K562 (cell line): Measurements from ENCODE around the gene CYSRT1. TPM values are rescaled to one million over a fixed set of nuclear protein-coding genes. Genes with fewer than 3 reads are reported as not detected.

Experiments
- ATF7 ChIP-seq: fragments of 450-650 bp; IDR thresholded peaks from 2 replicates; pipeline ENCODE4 v1.7.1; 2014; ENCODE audit warnings: mild to moderate bottlenecking, moderate library complexity
- CHD1 ChIP-seq: fragments of 200-600 bp; sonication (generic); IDR thresholded peaks from one replicate; pipeline ENCODE4 v1.6.1; 2012; ENCODE audit warnings: mild to moderate bottlenecking, moderate library complexity, low read length, inconsistent platforms
- ESRRB ChIP-seq: fragments of 250-450 bp; sonication (Bioruptor Pico); IDR thresholded peaks from 2 replicates; pipeline ENCODE4 v1.5.0; 2020; ENCODE audit warnings: mild to moderate bottlenecking, moderate library complexity, borderline replicate concordance
- FOXA3 ChIP-seq, 2 experiments: fragments of 450-650 bp in 1 of 2; sonication (generic) in 1 of 2; formaldehyde crosslinking; IDR thresholded peaks in 1 of 2; conservative IDR thresholded peaks in 1 of 2; 2 replicates each; pipeline versions ENCODE4 v1.4.0 to v1.8.0; 2020 to 2022; ENCODE audit warnings: mild to moderate bottlenecking in 2 of 2, missing genetic modification reagents in 1 of 2
- HCFC1 ChIP-seq: IDR thresholded peaks from 2 replicates; pipeline ENCODE4 v1.6.1; 2012; ENCODE audit warnings: low read depth, low read length, improper control_type of control experiment
- ILF3 ChIP-seq: fragments of 450-650 bp; IDR thresholded peaks from 2 replicates; pipeline ENCODE4 v1.6.1; 2018; ENCODE audit warnings: antibody characterized with exemption, mild to moderate bottlenecking, moderate library complexity, borderline replicate concordance
- LEF1 ChIP-seq: fragments of 450-650 bp; IDR thresholded peaks from 2 replicates; pipeline ENCODE4 v1.6.1; 2016; ENCODE audit warnings: mild to moderate bottlenecking
- MAZ ChIP-seq, 2 experiments: fragments of 450-650 bp in 1 of 2; sonication (generic) in 1 of 2; formaldehyde crosslinking; IDR thresholded peaks in 1 of 2; conservative IDR thresholded peaks in 1 of 2; 2 replicates each; pipeline versions ENCODE4 v1.4.0 to v1.5.0; 2020; ENCODE audit warnings: mild to moderate bottlenecking in 1 of 2, missing genetic modification reagents in 1 of 2
- MTA3 ChIP-seq: fragments of 450-650 bp; formaldehyde crosslinking; IDR thresholded peaks from 2 replicates; pipeline ENCODE4 v1.6.1; 2017; ENCODE audit warnings: mild to moderate bottlenecking, borderline replicate concordance
- NONO ChIP-seq, 2 experiments: fragments of 200-400 bp in 1 of 2; fragments of 450-650 bp in 1 of 2; formaldehyde crosslinking in 1 of 2; IDR thresholded peaks; 2 replicates each; pipeline ENCODE4 v1.6.1; 2017; ENCODE audit warnings: low read depth in 2 of 2, mild to moderate bottlenecking in 2 of 2, moderate library complexity in 2 of 2, low read length in 1 of 2
- NR2C2 ChIP-seq, 2 experiments: fragments of 200-800 bp in 1 of 2; sonication (Bioruptor generic) in 1 of 2; sonication (generic) in 1 of 2; formaldehyde crosslinking in 1 of 2; IDR thresholded peaks; 2 replicates each; pipeline versions ENCODE4 v1.6.1 to v1.8.0; 2016 to 2022; ENCODE audit warnings: mild to moderate bottlenecking in 1 of 2, missing compliant biosample characterization in 1 of 2, missing genetic modification characterization in 1 of 2, missing genetic modification reagents in 1 of 2
- PHB ChIP-seq: fragments of 250-450 bp; sonication (Bioruptor Pico); IDR thresholded peaks from 2 replicates; pipeline ENCODE4 v1.5.0; 2021
- PHF20 ChIP-seq: fragments of 450-650 bp; IDR thresholded peaks from 2 replicates; pipeline ENCODE4 v1.6.1; 2018; ENCODE audit not compliant: partially characterized antibody
- PHF21A ChIP-seq: fragments of 450-650 bp; IDR thresholded peaks from 2 replicates; pipeline ENCODE4 v1.6.1; 2017; ENCODE audit warnings: low read depth, borderline replicate concordance
- PML ChIP-seq: IDR thresholded peaks from 2 replicates; pipeline ENCODE4 v1.6.1; 2012; ENCODE audit warnings: low read length, inconsistent platforms
- PRMT5 ChIP-seq: sonication (generic); formaldehyde crosslinking; IDR thresholded peaks from 2 replicates; pipeline ENCODE4 v1.5.0; 2020; ENCODE audit warnings: missing genetic modification reagents
- TBP ChIP-seq: optimal IDR thresholded peaks from 2 replicates; pipeline ENCODE3; 2011; ENCODE audit warnings: low read depth, low read length, improper control_type of control experiment
- ZNF12 ChIP-seq: sonication (generic); formaldehyde crosslinking; IDR thresholded peaks from 2 replicates; pipeline ENCODE4 v1.4.0; 2020; ENCODE audit warnings: mild to moderate bottlenecking, missing genetic modification reagents
- ZNF134 ChIP-seq: fragments of 250-450 bp; sonication (Bioruptor Pico); conservative IDR thresholded peaks from 2 replicates; pipeline ENCODE4 v1.4.0; 2020
- ZNF140 ChIP-seq: fragments of 250-450 bp; sonication (Bioruptor Pico); IDR thresholded peaks from 2 replicates; pipeline ENCODE4 v1.8.0; 2021; ENCODE audit warnings: moderate library complexity, mild to moderate bottlenecking, inconsistent platforms
- ZNF175 ChIP-seq: fragments of 200-800 bp; sonication (Bioruptor generic); IDR thresholded peaks from 2 replicates; pipeline ENCODE4 v1.6.1; 2016; ENCODE audit warnings: low read depth, mild to moderate bottlenecking, missing genetic modification characterization, missing compliant biosample characterization
- ZNF24 ChIP-seq: fragments of 450-650 bp; IDR thresholded peaks from 2 replicates; pipeline ENCODE4 v1.6.1; 2016
- ZNF282 ChIP-seq: sonication (generic); formaldehyde crosslinking; IDR thresholded peaks from 2 replicates; pipeline ENCODE4 v1.8.1; 2023; ENCODE audit warnings: missing genetic modification reagents
- polyA plus RNA-seq, 8 experiments: library from polyadenylated mRNA; depleted of rRNA in 4 of 8; stranded (reverse) in 5 of 8; unstranded in 3 of 8; fragments of >200 nt; fragmentation: Nextera tagmentation in 2 of 8; fragmentation: Illumina TruSeq in 1 of 8; extraction: Ambion mirVana in 2 of 8; extraction: Trizol in 1 of 8; gene quantifications; 2 replicates each; pipeline versions ENCODE4 v1.2.1 to v1.2.3, GENCODE V29; 2011 to 2014; ENCODE audit warnings: inconsistent platforms in 1 of 8, missing spikeins in 1 of 8
- total RNA-seq, 7 experiments: library from RNA; depleted of rRNA in 6 of 7; stranded (reverse); fragments of >200 nt in 6 of 7; fragmentation: Illumina TruSeq in 2 of 7; extraction: Trizol in 2 of 7; gene quantifications; 2 replicates each; pipeline versions ENCODE4 v1.2.1 to v1.2.3, GENCODE V29; 2011 to 2021; ENCODE audit warnings: low replicate concordance in 1 of 7
- TF ChIP-seq, protein P1 (sequence below), 2 experiments: IDR thresholded peaks; 2 replicates each; pipeline ENCODE4 v1.6.1; 2011; ENCODE audit warnings: borderline replicate concordance in 1 of 2, control low read depth in 1 of 2, low read depth in 1 of 2, low read length in 1 of 2, mild to moderate bottlenecking in 1 of 2, mixed read lengths in 1 of 2, moderate library complexity in 1 of 2; ENCODE audit not compliant: insufficient read depth in 1 of 2, insufficient read length in 1 of 2, poor library complexity in 1 of 2, severe bottlenecking in 1 of 2; ENCODE audit errors: extremely low read depth in 1 of 2
- TF ChIP-seq, protein P2 (sequence below): fragments of 250-450 bp; sonication (Bioruptor Pico); IDR thresholded peaks from 2 replicates; pipeline ENCODE4 v1.9.0; 2021; ENCODE audit warnings: mild to moderate bottlenecking, inconsistent platforms

CYSRT1 gene
- total and polyA plus RNA-seq, 9 of the 15 experiments (the other 6 are each of a cell fraction or from before 2014, with no cell fraction given): 0.04 to 1.4 (median 0.42) TPM; not detected in 3

GRCh38 chr9:137254624-137255447, 29.9 kb downstream of the CYSRT1 start, which contains the start of gene NELFB (continued):
- peak; percentile 17; the same call in 1 of the 2 replicates for TF ChIP-seq ATF7
- TF ChIP-seq ESRRB (CRISPR knock-in tag): no peak
- 0 out of 4 replicates have a peak, but pooled peaks of 1 of the 2 experiments have one; percentile 24 for TF ChIP-seq FOXA3 (CRISPR knock-in tag; conservative IDR thresholded peaks at IDR 0.05 in 1 of 2, IDR thresholded peaks at IDR 0.05 in 1 of 2)
- TF ChIP-seq CHD1: peak; percentile 92
- peak in 1 of 2 experiments; percentile 88; a peak in 2 of 4 replicates for TF ChIP-seq NONO (IDR thresholded peaks at IDR 0.05; ENCODE audit: low read depth in 2 of 2, low read length in 1 of 2)
- TF ChIP-seq ZNF12 (CRISPR knock-in tag): peak; percentile 57; the same call in 1 of the 2 replicates
- TF ChIP-seq PRMT5: 0 out of 2 replicates have a peak, but pooled peaks have one; percentile 50
- TF ChIP-seq PHF21A: no peak
- TF ChIP-seq TBP: peak; percentile 80
- no peak for TF ChIP-seq ZNF134 (CRISPR knock-in tag)
- peak; percentile 48; the same call in 1 of the 2 replicates for TF ChIP-seq PML
- peak; percentile 17 for TF ChIP-seq PHF20
- TF ChIP-seq, protein P1, sequence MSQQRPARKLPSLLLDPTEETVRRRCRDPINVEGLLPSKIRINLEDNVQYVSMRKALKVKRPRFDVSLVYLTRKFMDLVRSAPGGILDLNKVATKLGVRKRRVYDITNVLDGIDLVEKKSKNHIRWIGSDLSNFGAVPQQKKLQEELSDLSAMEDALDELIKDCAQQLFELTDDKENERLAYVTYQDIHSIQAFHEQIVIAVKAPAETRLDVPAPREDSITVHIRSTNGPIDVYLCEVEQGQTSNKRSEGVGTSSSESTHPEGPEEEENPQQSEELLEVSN (IDR thresholded peaks at IDR 0.05; ENCODE audit: borderline replicate concordance in 1 of 2, extremely low read depth in 1 of 2, insufficient read depth in 1 of 2, insufficient read length in 1 of 2, low read depth in 1 of 2, low read length in 1 of 2, poor library complexity in 1 of 2, severe bottlenecking in 1 of 2): peak in 1 of 2 experiments; percentile 82
- TF ChIP-seq HCFC1: peak; percentile 93
- TF ChIP-seq LEF1: no peak
- TF ChIP-seq MTA3: peak; percentile 26
- no peak for TF ChIP-seq NR2C2 (CRISPR knock-in tag; IDR thresholded peaks at IDR 0.05)
- TF ChIP-seq NR2C2 (tag; IDR thresholded peaks at IDR 0.05): peak; percentile 79
- TF ChIP-seq ILF3: no peak
- 0 out of 2 replicates have a peak, but pooled peaks have one; percentile 84 for TF ChIP-seq PHB (CRISPR knock-in tag)
- TF ChIP-seq ZNF140 (CRISPR knock-in tag): no peak
- TF ChIP-seq, protein P2, sequence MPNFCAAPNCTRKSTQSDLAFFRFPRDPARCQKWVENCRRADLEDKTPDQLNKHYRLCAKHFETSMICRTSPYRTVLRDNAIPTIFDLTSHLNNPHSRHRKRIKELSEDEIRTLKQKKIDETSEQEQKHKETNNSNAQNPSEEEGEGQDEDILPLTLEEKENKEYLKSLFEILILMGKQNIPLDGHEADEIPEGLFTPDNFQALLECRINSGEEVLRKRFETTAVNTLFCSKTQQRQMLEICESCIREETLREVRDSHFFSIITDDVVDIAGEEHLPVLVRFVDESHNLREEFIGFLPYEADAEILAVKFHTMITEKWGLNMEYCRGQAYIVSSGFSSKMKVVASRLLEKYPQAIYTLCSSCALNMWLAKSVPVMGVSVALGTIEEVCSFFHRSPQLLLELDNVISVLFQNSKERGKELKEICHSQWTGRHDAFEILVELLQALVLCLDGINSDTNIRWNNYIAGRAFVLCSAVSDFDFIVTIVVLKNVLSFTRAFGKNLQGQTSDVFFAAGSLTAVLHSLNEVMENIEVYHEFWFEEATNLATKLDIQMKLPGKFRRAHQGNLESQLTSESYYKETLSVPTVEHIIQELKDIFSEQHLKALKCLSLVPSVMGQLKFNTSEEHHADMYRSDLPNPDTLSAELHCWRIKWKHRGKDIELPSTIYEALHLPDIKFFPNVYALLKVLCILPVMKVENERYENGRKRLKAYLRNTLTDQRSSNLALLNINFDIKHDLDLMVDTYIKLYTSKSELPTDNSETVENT (CRISPR knock-in tag): peak; percentile 46; the same call in 1 of the 2 replicates
- peak; percentile 61 to 74 for TF ChIP-seq MAZ (CRISPR knock-in tag; conservative IDR thresholded peaks at IDR 0.05 in 1 of 2, IDR thresholded peaks at IDR 0.05 in 1 of 2)
- TF ChIP-seq ZNF175 (CRISPR knock-in tag): peak; percentile 73; the same call in 1 of the 2 replicates
- no peak for TF ChIP-seq ZNF24
- TF ChIP-seq ZNF282: peak; percentile 84
